GM18508 (cell line): ENCODE data around the gene GTPBP4.

ENCODE experiments used
- ATAC-seq: cut with Tn5 transposase; IDR thresholded peaks from one replicate; pipeline ENCODE4 v1.9.1; 2021; ENCODE audit warnings: moderate number of reproducible peaks; ENCODE audit not compliant: insufficient read depth, unreplicated experiment

GTPBP4 gene

DNA sequence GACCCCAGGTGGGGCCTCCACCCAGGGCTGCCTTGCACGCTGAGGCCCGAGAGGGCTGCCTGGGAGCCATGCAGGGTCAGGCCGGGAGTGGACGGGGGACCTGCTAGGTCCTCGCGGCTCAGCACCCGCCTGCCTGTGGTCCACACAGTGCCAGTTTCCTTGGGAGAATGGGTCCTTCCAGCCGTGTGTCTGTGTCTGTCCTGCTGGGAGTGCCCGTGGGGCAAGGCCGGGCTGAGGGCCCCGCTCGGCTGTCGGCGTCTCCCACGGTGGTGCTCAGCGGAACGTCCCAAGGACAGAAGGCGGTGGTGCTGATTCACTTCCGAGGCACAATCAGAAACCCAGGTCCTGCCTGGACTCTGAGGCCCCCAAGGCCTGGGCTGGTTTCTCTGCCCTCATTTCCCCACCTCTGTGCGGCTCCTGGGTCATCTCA, 23.2 kb upstream of the GTPBP4 start:
- ATAC-seq = no peak

DNA sequence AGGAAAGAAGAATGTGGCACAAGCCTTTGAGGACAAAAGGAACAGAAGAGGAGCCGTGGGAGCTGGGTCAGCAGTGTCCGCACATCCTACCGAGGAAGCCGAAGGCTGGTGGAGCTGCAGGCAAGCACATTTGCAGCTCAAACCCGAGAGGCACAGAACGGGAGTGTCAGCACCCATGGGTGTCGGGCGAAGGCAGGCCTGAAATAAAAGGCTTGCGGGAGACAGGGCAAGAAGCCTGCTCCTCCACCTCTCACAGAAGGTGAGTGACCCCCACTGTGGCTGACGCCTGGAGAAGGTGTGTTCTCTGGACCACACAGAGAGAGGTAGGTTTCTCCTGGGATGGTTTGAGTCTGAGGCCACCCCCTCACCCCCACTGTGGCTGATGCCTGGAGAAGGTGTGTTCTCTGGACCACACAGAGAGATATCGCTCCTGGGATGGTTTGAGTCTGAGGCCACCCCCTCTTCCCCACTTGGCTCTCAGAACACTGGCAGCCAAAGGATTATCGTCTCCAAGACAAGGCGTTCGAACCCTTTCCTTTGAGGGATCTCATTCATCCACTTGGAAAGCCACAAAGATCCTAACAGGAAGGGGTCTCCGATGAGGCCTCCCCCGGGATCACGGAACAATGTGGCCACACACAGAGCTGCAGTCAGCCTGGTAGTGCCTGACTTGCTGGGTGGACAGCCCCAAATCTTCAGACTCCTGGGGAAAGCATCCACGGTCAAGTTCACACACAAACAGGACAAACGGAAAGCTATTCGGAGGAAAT, 21.6 kb upstream of the GTPBP4 start:
- ATAC-seq = no peak

DNA sequence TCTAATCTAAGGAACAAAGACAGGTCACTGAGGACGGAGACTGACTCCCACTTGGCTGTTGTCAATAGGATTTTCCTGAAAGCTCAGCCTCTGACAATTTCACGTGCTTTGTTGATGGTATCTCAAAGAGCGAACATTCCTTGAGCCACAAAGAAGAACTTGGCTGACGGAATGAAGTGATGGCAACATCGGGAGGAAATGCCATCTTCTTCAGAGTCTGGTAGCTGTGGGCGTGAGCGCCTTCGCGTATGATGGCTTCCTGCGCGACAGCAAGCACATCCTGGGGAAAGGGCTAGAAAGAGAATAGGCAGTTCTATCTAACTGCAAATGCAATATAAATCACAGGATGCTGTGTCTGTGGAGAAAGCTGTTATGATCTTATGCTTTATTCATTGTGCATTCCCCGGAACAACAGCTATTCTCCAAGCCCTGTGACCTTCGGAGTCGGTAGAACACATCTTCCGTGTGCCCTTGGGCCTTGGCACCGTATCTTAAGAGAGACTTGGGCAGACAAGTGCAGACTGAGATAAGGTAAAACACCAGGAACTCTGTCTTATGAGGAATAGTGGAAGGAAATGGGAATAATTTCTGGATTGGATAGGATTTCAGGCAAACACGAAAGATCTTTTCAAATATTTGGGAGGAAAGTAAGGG, 19.6 kb upstream of the GTPBP4 start:
- no peak for ATAC-seq

DNA sequence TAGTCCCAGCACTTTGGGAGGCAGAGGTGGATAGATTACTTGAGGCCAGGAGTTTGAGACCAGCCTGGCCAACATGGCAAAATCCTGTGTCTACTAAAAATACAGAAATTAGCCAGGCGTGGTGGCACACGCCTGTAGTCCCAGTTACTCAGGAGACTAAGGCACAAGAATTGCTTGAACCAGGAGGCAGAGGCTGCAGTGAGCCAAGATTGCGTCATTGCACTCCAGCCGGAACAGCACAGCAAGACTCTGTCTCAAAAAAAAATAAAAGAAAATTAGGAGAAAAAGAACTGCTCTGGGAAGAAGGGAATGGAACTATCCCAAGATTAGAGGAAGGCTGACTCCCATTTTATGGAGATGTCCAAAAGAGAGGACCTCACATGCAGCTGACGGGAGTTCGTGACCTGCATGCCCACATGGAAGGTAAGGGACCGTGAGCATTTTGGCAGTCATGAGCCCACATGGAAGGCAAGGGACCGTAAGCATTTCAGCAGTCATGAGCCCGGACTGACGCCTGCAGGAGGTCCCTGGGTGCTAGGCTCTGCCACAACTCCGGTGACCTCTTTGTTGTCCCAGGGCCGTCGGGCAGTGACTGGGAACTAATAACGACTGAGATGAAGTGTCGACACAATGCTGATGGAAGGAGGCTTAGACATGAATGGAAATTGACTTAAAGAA, 18.6 kb upstream of the GTPBP4 start:
- no peak for ATAC-seq

DNA sequence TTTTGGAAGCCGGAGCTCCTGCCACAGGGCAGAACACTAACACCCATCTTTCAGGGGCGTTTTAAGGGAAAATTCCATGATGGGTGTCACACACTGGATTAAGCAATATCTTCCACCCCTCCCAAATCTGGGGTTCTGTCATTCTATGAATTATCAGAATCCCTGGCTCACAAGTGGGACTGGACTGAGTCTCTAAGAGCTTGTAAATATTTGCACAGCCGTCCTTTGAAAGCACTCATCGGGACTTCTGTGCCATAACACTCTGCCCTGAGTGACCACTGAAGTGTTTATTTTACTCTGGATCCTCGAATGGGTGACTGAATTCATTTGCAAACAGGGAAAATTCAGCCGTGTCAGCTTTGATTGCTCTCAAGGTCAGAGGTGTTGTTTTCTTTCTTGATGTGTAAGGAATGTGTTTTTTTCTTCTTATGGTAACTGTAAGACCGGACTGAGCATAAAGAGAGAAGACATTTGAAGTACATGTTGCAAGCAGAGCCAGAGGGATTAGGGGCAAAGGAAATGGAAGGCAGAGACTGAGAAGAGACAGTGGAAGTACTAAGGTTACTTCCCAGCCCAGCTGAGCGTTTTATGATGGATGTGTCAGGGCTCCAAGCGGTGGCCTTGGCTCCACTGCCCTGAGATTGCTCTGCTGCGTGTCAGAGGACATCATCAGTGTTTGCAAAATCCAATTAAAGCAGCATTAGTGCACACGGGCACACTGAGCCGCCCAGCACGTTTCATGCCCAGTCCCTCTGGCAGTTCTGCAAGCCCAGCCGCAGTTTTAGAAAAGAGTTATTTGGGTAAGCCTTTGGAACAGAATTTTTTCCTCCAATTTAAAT, 17.7 kb upstream of the GTPBP4 start:
- no peak for ATAC-seq

DNA sequence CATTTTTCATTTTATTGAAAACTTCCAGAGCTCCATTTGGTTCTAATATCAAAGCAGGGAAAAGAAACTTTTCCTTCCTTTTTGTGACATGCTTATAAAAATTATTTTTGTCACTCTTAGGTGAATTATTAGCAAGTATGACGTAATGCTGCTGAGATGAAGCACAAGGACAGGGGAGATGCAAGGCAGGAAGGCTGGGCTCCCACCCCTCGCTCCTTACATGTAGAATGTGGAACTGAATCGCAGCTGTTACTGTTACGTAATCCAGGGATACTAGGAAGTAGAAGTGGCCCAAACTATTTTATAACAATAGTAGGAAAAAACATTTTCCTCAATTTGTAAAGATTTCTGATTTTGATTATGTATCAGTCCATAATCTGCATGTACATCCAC, 17.1 kb upstream of the GTPBP4 start:
- ATAC-seq = no peak

DNA sequence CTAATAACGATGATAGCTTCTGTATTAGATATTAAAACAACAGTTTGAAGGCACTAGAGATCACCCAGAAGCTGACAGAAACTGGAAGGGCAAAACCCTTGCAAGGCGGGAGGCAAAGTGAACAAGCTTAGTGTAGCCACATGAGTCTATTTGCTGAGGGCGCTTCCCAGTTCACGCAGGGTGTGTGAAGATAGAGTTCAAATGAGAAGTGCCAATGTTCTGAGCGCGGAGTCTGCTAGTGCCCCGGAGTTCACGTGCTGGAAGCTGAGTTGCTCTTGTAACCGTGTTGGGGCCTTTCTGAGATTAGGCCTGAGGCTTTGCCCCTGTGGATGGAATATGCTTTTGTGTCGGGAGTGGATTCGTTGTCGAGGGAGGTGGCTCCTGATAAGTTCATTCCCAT, 16.6 kb upstream of the GTPBP4 start:
- ATAC-seq = no peak

DNA sequence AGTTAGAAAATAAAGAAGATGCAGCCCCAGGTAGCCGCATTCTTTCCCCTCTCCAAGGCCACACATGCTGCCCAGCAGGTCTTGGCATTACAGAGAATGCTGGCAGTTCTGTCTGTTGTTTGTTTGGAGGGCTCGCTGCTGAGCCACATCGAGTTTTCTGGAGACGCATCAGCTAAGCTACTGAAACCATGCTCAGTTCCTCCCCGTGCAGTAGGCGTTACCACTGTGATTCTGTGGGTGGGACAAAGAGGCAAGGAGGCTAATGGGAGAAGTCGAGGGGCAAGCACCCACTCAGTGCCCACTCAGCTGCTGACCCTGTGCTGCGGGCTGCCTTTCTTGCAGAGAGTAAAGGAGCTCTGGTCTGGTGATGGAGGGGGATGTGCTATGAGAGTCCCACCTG, 15.5 kb upstream of the GTPBP4 start:
- no peak for ATAC-seq

DNA sequence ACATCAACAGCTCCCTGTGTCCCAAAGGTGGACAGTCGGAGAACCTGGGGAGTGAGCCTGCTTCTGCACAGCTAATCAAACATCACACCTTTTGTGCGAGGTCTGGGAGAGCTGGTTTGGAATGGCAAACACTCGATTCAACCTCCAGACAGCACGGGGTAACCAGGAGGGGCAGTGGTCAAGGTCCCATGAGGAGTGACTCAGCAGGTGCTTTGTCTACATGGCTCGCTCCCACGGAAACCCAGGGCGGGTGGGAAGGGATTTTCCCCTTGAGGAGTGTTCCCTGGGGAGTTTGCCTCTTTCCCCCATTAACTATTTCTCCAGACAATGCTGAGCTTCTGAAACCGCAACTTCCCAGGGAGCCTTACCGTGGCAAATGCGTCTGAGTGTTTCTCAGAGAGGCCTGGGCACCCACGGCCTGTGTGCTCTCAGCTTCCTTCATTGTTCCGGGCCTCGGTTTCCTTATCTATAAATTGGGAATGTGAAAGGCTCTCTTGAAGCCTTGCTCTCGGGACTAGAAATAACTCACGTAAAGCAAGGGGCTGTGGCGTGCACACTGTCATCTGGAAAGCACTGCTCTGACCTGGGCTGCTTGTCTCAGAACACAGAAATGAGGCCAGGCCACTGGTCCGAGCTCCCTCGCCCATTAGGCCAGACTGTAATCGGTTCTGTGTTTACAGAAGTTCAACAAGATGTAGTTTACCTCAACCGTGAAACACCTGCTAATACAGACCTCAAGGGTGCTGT, 14.0 kb upstream of the GTPBP4 start:
- ATAC-seq = no peak

DNA sequence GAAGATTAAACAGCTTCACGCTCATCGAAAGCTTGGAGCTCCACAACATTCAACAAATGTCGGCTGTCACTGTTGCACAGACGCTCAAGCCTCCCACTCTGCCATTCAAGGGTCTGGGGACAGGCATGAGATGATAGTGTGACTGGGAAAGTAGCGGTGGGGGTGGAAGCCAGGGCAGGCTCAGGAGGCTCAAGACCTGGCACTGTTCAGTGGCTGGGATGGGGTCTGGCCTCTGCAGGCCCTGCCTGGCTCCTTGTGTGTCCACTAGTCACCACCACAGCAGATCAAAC, 13.5 kb upstream of the GTPBP4 start:
- no peak for ATAC-seq

DNA sequence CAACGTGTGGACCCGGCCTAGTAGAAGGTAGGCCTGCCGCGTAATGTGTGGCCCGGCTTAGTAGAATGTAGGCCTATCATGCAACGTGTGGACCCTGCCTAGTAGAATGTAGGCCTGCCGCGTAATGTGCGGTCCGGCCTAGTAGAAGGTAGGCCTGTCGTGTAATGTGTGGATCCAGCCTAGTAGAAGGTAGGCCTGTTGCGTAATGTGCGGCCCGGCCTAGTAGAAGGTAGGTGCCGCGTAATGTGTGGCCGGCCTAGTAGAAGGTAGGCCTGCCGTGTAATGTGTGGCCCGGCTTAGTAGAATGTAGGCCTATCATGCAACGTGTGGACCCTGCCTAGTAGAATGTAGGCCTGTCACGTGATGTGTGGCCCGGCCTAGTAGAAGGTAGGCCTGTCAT, 11.9 kb upstream of the GTPBP4 start:
- no peak for ATAC-seq

DNA sequence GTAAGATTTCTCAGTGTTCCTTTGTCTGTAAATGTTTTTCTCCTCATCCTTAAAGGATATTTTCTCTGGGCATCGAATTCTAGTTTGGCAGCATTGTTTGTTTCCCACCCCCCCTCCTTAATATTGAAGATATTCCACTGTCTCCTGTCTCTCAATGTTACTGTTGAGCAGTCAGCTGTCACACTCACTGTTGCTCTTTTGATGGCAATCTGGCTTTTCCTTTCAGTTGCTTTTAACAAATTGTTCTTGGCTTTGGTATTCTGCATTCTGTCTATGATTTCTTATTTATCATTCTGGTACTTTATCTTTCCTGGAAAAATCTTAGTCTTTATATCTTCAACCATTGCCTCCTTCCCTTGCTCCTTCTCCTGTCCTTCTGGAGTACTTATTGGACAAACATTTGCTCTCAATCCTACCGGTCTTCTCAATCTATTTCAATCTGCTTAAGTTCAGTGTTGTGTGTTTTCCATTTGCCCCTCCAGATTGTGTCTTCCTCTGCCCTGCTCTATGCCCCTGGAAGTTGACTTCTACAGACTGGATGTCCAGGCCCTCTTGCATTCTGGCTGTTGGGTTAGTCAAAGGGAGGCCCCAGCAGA, 9.3 kb upstream of the GTPBP4 start:
- ATAC-seq = no peak

DNA sequence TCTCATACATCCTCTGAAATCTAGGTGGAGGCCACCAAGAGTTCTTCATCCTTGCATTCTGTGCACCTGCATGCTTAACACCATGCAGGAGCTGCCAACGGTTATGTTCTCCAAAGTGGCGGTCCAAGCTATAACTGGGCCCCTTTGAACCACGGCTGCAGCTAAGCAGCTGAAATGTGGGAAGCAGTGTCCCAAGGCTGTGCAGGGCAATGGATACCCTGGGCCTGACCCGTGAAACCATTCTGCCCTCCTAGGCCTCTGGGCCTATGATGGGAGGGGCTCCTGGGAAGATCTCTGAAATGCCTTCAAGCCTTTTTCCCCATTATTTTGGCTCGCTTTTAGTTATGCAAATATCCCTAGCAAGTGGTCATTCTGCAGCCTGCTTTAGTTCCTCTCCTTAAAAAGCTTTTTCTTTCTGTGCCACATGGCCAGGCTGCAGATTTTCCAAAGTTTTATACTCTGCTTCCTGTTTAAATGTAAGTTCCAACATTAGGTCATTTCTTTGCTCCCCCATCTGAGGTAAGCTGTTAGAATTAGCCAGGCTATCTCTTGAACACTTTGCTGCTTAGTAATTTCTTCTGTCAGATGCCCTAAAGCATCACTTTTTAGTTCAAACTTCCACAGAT, 7.7 kb upstream of the GTPBP4 start:
- no peak for ATAC-seq

DNA sequence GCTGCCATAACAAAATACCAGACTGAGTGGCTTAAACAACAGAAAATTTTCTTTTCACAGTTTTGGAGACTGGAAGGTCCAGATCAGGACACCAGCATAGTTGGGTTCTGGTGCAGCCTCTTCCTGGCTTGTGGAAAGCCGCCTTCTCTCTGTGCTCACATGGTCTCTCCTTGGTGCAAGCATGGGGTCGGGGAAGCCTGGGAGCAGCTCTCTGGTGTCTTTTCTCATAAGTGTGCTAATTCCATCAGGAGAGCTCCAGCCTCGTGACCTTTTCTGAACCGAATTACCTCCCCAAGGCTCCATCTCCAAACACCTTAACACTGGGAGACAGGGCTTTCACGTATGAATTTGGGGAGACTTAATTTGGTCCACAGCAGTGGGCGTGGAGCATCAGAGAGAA, 4.8 kb upstream of the GTPBP4 start:
- ATAC-seq = no peak

DNA sequence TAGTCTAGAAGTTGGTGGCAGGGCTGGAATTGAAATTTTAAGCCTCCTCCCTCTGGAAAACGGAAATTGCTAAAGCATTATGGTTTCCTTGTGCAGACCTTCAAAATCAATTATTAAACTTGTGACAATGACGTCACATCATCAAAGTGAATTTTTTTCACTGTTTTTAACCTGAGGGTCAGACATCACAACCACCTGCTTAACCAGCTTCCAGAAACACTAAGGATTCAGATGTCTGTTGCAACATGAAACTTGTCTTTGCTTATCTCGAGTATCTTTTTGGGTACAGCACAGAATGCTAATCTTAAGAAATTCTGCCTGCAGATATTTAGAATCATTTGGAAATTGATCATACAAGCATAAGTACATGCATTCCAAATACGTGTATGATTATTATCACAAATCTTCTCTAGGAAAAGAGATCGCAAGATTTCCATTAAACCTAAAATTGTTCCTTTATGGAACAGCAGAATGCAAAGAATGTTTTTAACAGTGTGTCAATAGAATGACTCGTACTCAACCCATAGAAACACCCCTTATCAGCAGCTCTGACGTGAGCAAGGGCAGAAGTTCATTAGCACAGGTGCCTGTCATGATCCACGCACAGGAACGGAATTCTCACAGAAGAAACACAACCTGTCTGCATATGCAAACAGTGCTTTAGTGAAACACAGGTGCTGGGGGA, 4.1 kb upstream of the GTPBP4 start:
- ATAC-seq = no peak

DNA sequence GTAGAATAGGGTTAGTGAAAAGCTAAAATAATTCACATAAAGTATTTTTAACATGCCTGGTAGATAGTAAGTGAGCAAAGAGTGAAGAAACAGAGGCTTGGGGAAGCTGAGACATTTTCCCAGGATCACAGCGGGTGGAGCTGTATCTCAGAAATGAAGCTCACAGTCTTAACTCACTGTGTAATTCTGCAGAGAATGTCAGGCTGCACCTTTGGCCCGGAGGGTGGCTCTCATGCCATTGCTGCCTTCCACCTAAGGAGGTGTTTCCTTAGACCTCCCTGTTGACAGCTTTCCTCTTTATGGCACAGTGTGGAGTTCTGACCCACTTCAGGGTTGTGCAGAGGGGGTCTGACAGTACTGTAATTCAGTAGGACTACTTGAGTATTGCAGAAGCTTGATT, 2.9 kb upstream of the GTPBP4 start:
- ATAC-seq = no peak

DNA sequence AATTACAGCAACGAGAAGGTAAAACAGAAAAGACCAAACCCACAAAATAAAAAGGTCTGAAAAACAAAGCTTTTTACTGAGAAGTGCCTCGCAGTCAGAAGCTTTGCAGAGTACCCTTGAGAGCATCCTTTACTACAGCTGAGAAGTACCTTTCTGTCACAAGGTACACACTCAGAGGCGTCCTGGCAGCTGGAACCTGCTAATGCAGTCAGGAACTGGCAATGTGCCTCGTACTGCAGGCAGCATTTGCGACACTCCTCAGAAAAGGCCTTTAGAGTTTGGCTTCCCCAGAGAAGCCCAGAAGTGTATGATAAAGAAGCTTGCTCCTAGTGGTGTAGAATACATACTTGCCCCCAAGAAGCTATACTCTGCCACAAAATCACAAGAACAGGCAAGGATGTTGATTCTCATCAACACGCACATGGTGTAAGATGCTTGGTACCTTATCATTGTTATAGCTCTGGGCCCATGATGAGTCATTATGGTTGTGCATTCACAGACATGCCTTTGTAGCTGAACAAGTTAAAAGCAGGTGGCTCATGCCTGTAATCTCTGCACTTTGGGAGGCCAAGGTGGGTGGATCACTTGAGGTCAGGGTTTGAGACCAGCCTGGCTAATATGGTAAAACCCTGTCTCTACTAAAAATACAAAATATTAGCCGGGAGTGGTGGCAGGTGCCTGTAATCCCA, 2.0 kb upstream of the GTPBP4 start:
- ATAC-seq = no peak

DNA sequence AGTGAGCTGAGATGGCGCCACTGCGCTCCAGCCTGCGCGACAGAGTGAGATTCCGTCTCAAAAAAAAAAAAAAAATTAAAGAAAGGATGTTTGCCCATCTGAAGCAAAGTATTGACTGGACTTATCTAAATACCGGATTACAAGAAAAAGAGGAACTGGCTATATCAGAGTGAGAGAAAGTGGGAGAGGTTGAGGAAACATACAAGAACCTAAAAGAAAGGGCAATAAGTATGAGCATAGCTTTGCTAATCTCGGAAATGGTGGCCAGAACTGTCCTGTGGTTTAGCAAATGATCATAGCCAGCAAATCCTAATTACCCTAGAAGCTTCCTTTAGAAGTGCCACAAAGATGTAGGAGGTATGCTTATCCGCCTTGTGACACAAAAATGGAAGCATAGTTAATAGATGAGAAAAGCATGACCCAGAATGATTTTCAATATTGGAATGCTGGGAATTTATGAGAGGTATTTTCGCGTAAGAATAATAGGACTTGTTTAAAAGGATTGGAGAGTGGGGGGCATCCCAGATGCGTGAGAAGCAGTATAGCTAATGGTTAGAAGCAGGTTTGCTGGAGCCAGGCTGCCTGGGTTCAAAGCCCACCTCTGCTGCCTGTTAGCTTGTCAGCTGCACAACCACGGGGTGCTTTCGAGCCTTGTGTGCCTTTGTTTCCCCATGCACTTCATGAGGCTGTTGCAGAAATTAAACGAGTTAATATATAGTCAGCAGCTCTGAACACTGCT, 1.2 kb upstream of the GTPBP4 start:
- no peak for ATAC-seq
